K562 (cell line): ENCODE data around the gene ALB. TPM values are rescaled to one million over a fixed set of nuclear protein-coding genes. Genes with fewer than 3 reads are reported as not detected.

Source experiments
- ATAC-seq: fragments of 200-7000 bp; cut with Tn5 transposase; 3 replicates; pipeline ENCODE4 v1.9.1; 2020; ENCODE audit warnings: moderate library complexity
- BruUV-seq: library from RNA; stranded (reverse); fragments of 400-500 nt; replicated peaks from 2 replicates; lab custom pipeline; 2021; lab: Mats Ljungman, UMichigan
- CTCF ChIA-PET: fragments of 300-600 bp; formaldehyde crosslinking; extraction: SDS; loops from one replicate; lab custom pipeline; 2021; ENCODE audit warnings: low intra/inter-chr PET ratio; lab: Yijun Ruan, JAX
- POLR2A ChIA-PET: fragments of 300-600, 350-650 bp; sonication (Branson Sonifier 250); formaldehyde crosslinking; extraction: SDS; loops from one replicate; lab custom pipeline; 2021; ENCODE audit warnings: antibody characterized with exemption, inconsistent platforms; lab: Yijun Ruan, JAX
- DNase-seq, 4 experiments: peaks; one replicate each; pipeline versions ENCODE4 v3.0.0 to v3.0.0-alpha.2; 2011 to 2018; ENCODE audit warnings: low spot score in 3 of 4, mixed read lengths in 3 of 4; ENCODE audit errors: extremely low read depth in 1 of 4
- FAIRE-seq: peaks from 2 replicates; lab custom pipeline; 2011; peaks lifted over from hg19 to GRCh38; lab: Jason Lieb, UNC
- H2AFZ ChIP-seq: 2 replicates; pipeline ENCODE4 v1.6.0; 2011; ENCODE audit warnings: low read depth, low read length, control low read depth, inconsistent platforms
- H3K27ac ChIP-seq: fragments of 200-600 bp; 3 replicates; pipeline ENCODE4 v1.8.0; 2011; ENCODE audit warnings: low read depth, mild to moderate bottlenecking, control low read depth, inconsistent platforms, low read length, moderate library complexity, mixed read lengths; ENCODE audit errors: extremely low read depth
- H3K27me3 ChIP-seq, 2 experiments: fragments of 300-600 bp in 1 of 2; 2 replicates in 1 of 2; 3 replicates in 1 of 2; pipeline versions ENCODE4 v1.6.0 to v1.8.0; 2011; ENCODE audit warnings: inconsistent platforms in 2 of 2, low read length in 2 of 2, mild to moderate bottlenecking in 1 of 2, mixed read lengths in 1 of 2, moderate library complexity in 1 of 2; ENCODE audit not compliant: control insufficient read depth in 2 of 2, insufficient read depth in 2 of 2
- H3K36me3 ChIP-seq: fragments of 300-600 bp; 3 replicates; pipeline ENCODE4 v1.8.0; 2011; ENCODE audit warnings: mild to moderate bottlenecking, low read length, inconsistent platforms; ENCODE audit not compliant: control insufficient read depth, insufficient read depth
- H3K4me1 ChIP-seq, 2 experiments: fragments of 200-600 bp in 1 of 2; replicated peaks in 1 of 2; 2 replicates in 1 of 2; 3 replicates in 1 of 2; pipeline versions ENCODE4 v1.5.1 to v1.8.0; 2011; ENCODE audit warnings: inconsistent platforms in 2 of 2, low read length in 2 of 2, mild to moderate bottlenecking in 1 of 2, mixed read lengths in 1 of 2, moderate library complexity in 1 of 2; ENCODE audit not compliant: control insufficient read depth in 2 of 2, insufficient read depth in 2 of 2
- H3K4me2 ChIP-seq: 2 replicates; pipeline ENCODE4 v1.6.1; 2011; ENCODE audit warnings: low read length, control low read depth, inconsistent platforms, mixed read lengths; ENCODE audit not compliant: insufficient read depth
- H3K4me3 ChIP-seq: fragments of 200-600 bp; sonication (generic), shearing (Covaris generic); 2 replicates; pipeline ENCODE4 v1.5.1; 2016; ENCODE audit warnings: control low read depth, inconsistent platforms
- H3K79me2 ChIP-seq: fragments of 200-600 bp; 3 replicates; pipeline ENCODE4 v1.8.0; 2011; ENCODE audit warnings: low read length, inconsistent platforms; ENCODE audit not compliant: control insufficient read depth, insufficient read depth
- H3K9ac ChIP-seq, 2 experiments: 2 replicates each; pipeline versions ENCODE4 v1.6.0 to v1.6.1; 2011; ENCODE audit warnings: low read depth in 2 of 2, low read length in 2 of 2, control low read depth in 1 of 2, inconsistent platforms in 1 of 2, mild to moderate bottlenecking in 1 of 2, mixed read lengths in 1 of 2; ENCODE audit not compliant: insufficient read depth in 1 of 2
- H3K9me1 ChIP-seq: one replicate; pipeline ENCODE4 v1.6.0; 2011; ENCODE audit warnings: inconsistent platforms, mild to moderate bottlenecking, low read length, moderate library complexity; ENCODE audit not compliant: control insufficient read depth, insufficient read depth
- H3K9me3 ChIP-seq: replicated peaks from 2 replicates; pipeline ENCODE4 v1.5.1; 2011; ENCODE audit warnings: low read depth, low read length, inconsistent platforms; ENCODE audit not compliant: control insufficient read depth, insufficient read depth
- H4K20me1 ChIP-seq: replicated peaks from 2 replicates; pipeline ENCODE4 v1.6.1; 2011; ENCODE audit warnings: low read length, inconsistent platforms, mixed read lengths; ENCODE audit not compliant: control insufficient read depth, insufficient read depth
- CTCF ChIP-seq, 3 experiments: IDR thresholded peaks in 2 of 3; conservative IDR thresholded peaks in 1 of 3; 2 replicates each; pipeline ENCODE4 v1.5.1; 2011 to 2012; ENCODE audit warnings: low read length in 3 of 3, mild to moderate bottlenecking in 3 of 3, control low read depth in 2 of 3, improper control_type of control experiment in 1 of 3, inconsistent platforms in 1 of 3, low read depth in 1 of 3, mixed read lengths in 1 of 3, moderate library complexity in 1 of 3; ENCODE audit not compliant: insufficient read depth in 2 of 3
- FOXA1 ChIP-seq: fragments of 450-650 bp; IDR thresholded peaks from 2 replicates; pipeline ENCODE4 v1.6.1; 2016; ENCODE audit warnings: mild to moderate bottlenecking, borderline replicate concordance
- FOXA3 ChIP-seq, 2 experiments: fragments of 450-650 bp in 1 of 2; sonication (generic) in 1 of 2; formaldehyde crosslinking; IDR thresholded peaks in 1 of 2; conservative IDR thresholded peaks in 1 of 2; 2 replicates each; pipeline versions ENCODE4 v1.4.0 to v1.8.0; 2020 to 2022; ENCODE audit warnings: mild to moderate bottlenecking in 2 of 2, missing genetic modification reagents in 1 of 2
- PREB ChIP-seq: sonication (generic); formaldehyde crosslinking; IDR thresholded peaks from 2 replicates; pipeline ENCODE4 v1.8.1; 2023; ENCODE audit warnings: mild to moderate bottlenecking, missing genetic modification reagents
- RAD21 ChIP-seq, 2 experiments: fragments of 250-450 bp in 1 of 2; fragments of 450-650 bp in 1 of 2; sonication (Bioruptor Pico) in 1 of 2; formaldehyde crosslinking in 1 of 2; IDR thresholded peaks in 1 of 2; conservative IDR thresholded peaks in 1 of 2; 2 replicates each; pipeline versions ENCODE4 v1.4.0 to v1.8.0; 2020 to 2022; ENCODE audit warnings: mild to moderate bottlenecking in 2 of 2, moderate library complexity in 1 of 2
- SMAD1 ChIP-seq: fragments of 150-350 bp; IDR thresholded peaks from 2 replicates; pipeline ENCODE4 v1.6.1; 2014; ENCODE audit warnings: low read length, low read depth; ENCODE audit not compliant: partially characterized antibody
- ZNF197 ChIP-seq: fragments of 200-800 bp; sonication (Bioruptor generic); IDR thresholded peaks from 2 replicates; pipeline ENCODE4 v1.6.1; 2016; ENCODE audit warnings: low read depth, missing genetic modification characterization, missing compliant biosample characterization
- WGBS: fragments of 100-300 bp; shearing (Covaris generic); methylation state at CpG from one replicate; pipeline ENCODE4 v1.1.6; 2016; ENCODE audit warnings: low coverage, mixed read lengths; ENCODE audit not compliant: insufficient coverage; ENCODE audit errors: missing lambda C conversion rate; 5-methylcytosine and 5-hydroxymethylcytosine counted together
- in situ Hi-C: fragments of 300-500 bp; cut with MboI; formaldehyde crosslinking; loops from 4 replicates; pipeline ENCODE4 v1.15.0; 2018; ENCODE audit warnings: inconsistent platforms, mixed read lengths
- intact Hi-C: fragments of 100-400 bp; cut with micrococcal nuclease; formaldehyde crosslinking; loops from 2 replicates; pipeline ENCODE4 v1.14.2; 2022
- polyA plus RNA-seq, 8 experiments: library from polyadenylated mRNA; depleted of rRNA in 4 of 8; stranded (reverse) in 5 of 8; unstranded in 3 of 8; fragments of >200 nt; fragmentation: Nextera tagmentation in 2 of 8; fragmentation: Illumina TruSeq in 1 of 8; extraction: Ambion mirVana in 2 of 8; extraction: Trizol in 1 of 8; gene quantifications; 2 replicates each; pipeline versions ENCODE4 v1.2.1 to v1.2.3, GENCODE V29; 2011 to 2014; ENCODE audit warnings: inconsistent platforms in 1 of 8, missing spikeins in 1 of 8
- total RNA-seq, 7 experiments: library from RNA; depleted of rRNA in 6 of 7; stranded (reverse); fragments of >200 nt in 6 of 7; fragmentation: Illumina TruSeq in 2 of 7; extraction: Trizol in 2 of 7; gene quantifications; 2 replicates each; pipeline versions ENCODE4 v1.2.1 to v1.2.3, GENCODE V29; 2011 to 2021; ENCODE audit warnings: low replicate concordance in 1 of 7

Gene ALB
- total and polyA plus RNA-seq, 9 of the 15 experiments (the other 6 are each of a cell fraction or from before 2014, with no cell fraction given): 0.04 to 18.5 (median 0.20) TPM; not detected in 2

- 34% methylated on average over 3 of the region's 3 CpGs for WGBS
- Histone ChIP-seq H3K27ac (no peak overlapping the region), H3K9me3 (no peaks in the 10 kb centered on the region), H2AFZ (no peak overlapping the region), H3K4me3 (no peak overlapping the region), H3K9ac (no peak overlapping the region), H3K36me3 (no peaks in the 10 kb centered on the region), H3K27me3 (no peaks in the 10 kb centered on the region)
- intact Hi-C loops: loop anchor here (5.0 kb wide), 1 partner anchor 92 kb away; no protein-coding TSS in a partner anchor
- FAIRE-seq (peak; percentile 59), DNase-seq (peak in 3 of 4 experiments; percentile 9 to 22 (median 13))
- POLR2A ChIA-PET: no interaction called here
- TF ChIP-seq SMAD1: no peak
- no peak for TF ChIP-seq ZNF197 (CRISPR knock-in tag)
- peak in 1 of 2 experiments; percentile 39; a peak in 2 of 4 replicates for TF ChIP-seq RAD21 (CRISPR knock-in tag; conservative IDR thresholded peaks at IDR 0.05 in 1 of 2, IDR thresholded peaks at IDR 0.05 in 1 of 2)
- TF ChIP-seq FOXA3 (CRISPR knock-in tag; conservative IDR thresholded peaks at IDR 0.05 in 1 of 2, IDR thresholded peaks at IDR 0.05 in 1 of 2): peak in 1 of 2 experiments; percentile 39; a peak in 1 of 4 replicates
- TF ChIP-seq CTCF (IDR thresholded peaks at IDR 0.05 in 2 of 3, conservative IDR thresholded peaks at IDR 0.05 in 1 of 3; ENCODE audit: insufficient read depth in 2 of 3, low read depth in 1 of 3, low read length in 3 of 3): peak in 2 of 3 experiments; percentile 39 to 44; a peak in 3 of 6 replicates
- TF ChIP-seq FOXA1: peak; percentile 6; the same call in 1 of the 2 replicates
- TF ChIP-seq PREB (CRISPR knock-in tag): no peak
- TF ChIP-seq, all 486 proteins: peak for 4
- in situ Hi-C loops: no loop called here
- CTCF ChIA-PET: no interaction called here
- H4K20me1 ChIP-seq: no peaks in the 10 kb centered on the region
- H3K79me2 ChIP-seq: no peaks in the 10 kb centered on the region
- H3K4me1 ChIP-seq: peaks cover 0 to 13% of the 10 kb centered on the region in 2 experiments; a peak in 2 of 5 replicates
- no peak overlapping the region for H3K4me2 ChIP-seq
- ATAC-seq: peak; percentile 67; the same call in 2 of the 3 replicates
- H3K9me1 ChIP-seq: no peaks in the 10 kb centered on the region
- BruUV-seq: no TSS peak
These were observed 30.2 kb downstream of the ALB start for GRCh38 chr4:73434311-73434710.
